HCT116 (cell line): ENCODE data around the gene PPIH.

ENCODE experiments used
- CEBPB ChIP-seq: IDR thresholded peaks from 2 replicates; pipeline ENCODE4 v1.6.1; 2012; ENCODE audit warnings: low read depth
- EZH2 ChIP-seq: fragments of 200-600 bp; sonication (generic); IDR thresholded peaks from 2 replicates; pipeline ENCODE4 v1.6.1; 2017; ENCODE audit warnings: antibody characterized with exemption, mixed run types
- EZH2phosphoT487 ChIP-seq: fragments of 200-600 bp; IDR thresholded peaks from 2 replicates; pipeline ENCODE4 v1.6.1; 2018; ENCODE audit warnings: antibody characterized with exemption, borderline replicate concordance
- POLR2A ChIP-seq: IDR thresholded peaks from 2 replicates; pipeline ENCODE4 v1.7.0; 2011; ENCODE audit warnings: borderline replicate concordance; ENCODE audit not compliant: insufficient read depth, insufficient read length; ENCODE audit errors: extremely low read depth

GRCh38 chr1:42681741-42682483 lies 23.7 kb downstream of the PPIH start, which contains the start of gene YBX1:
- TF ChIP-seq CEBPB (no peak), POLR2A (no peak), EZH2phosphoT487 (no peak), EZH2 (no peak)
